Skin epidermis (tissue), 12 donors: ENCODE data around the gene PTPRN2.
A peak's percentile ranks its signal among the peaks of the same experiment; 100 is the strongest.
"Not testable (repeated sequence)": the region's sequence is repeated elsewhere in the genome, so short reads cannot be mapped to it uniquely, and the experiment has no call there.

ENCODE experiments used
- H3K27ac ChIP-seq, 21 experiments: fragments of 200-600 bp; sonication (generic) in 11 of 21; one replicate each; pipeline ENCODE4 v1.5.0; 2020; ENCODE audit warnings: mild to moderate bottlenecking in 3 of 21, inconsistent platforms in 2 of 21, moderate library complexity in 2 of 21
- H3K4me3 ChIP-seq, 7 experiments: fragments of 200-600 bp; sonication (generic) in 2 of 7; one replicate each; pipeline ENCODE4 v1.5.0; 2020; ENCODE audit warnings: inconsistent platforms in 2 of 7, mild to moderate bottlenecking in 2 of 7, moderate library complexity in 1 of 7

Gene PTPRN2

GRCh38 chr7:158322616-158323530 lies 264.8 kb downstream of the PTPRN2 start:
- H3K4me3 ChIP-seq, result no peak overlapping the region
- H3K27ac ChIP-seq, result no peak overlapping the region

- Histone ChIP-seq H3K4me3 (no peak overlapping the region), H3K27ac (no peak overlapping the region)
Observed at GRCh38 chr7:158321936-158322615, 265.5 kb downstream of the PTPRN2 start.

GRCh38 chr7:158321056-158321700 lies 266.4 kb downstream of the PTPRN2 start:
- no peak overlapping the region for H3K4me3 ChIP-seq
- no peak overlapping the region for H3K27ac ChIP-seq

- Histone ChIP-seq H3K4me3 (no peak overlapping the region), H3K27ac (no peak overlapping the region)
Observed at GRCh38 chr7:158320328-158320727, 267.3 kb downstream of the PTPRN2 start.

GRCh38 chr7:158318511-158318913 lies 269.1 kb downstream of the PTPRN2 start:
- no peak overlapping the region for H3K4me3 ChIP-seq
- no peak overlapping the region for H3K27ac ChIP-seq

- H3K4me3 ChIP-seq, result no peak overlapping the region
- peak overlapping the region in 1 of 21 experiments; percentile 60 for H3K27ac ChIP-seq
Observed at GRCh38 chr7:158317238-158318205, 270.1 kb downstream of the PTPRN2 start.

- Histone ChIP-seq H3K4me3 (no peak overlapping the region), H3K27ac (no peak overlapping the region)
Observed at GRCh38 chr7:158316466-158317031, 271.1 kb downstream of the PTPRN2 start.

GRCh38 chr7:158315881-158316280 lies 271.7 kb downstream of the PTPRN2 start:
- Histone ChIP-seq H3K4me3 (no peak overlapping the region), H3K27ac (no peak overlapping the region)

GRCh38 chr7:158315326-158315725 lies 272.3 kb downstream of the PTPRN2 start:
- no peak overlapping the region for H3K4me3 ChIP-seq
- H3K27ac ChIP-seq, result no peak overlapping the region

- no peak overlapping the region for H3K27ac ChIP-seq
- H3K4me3 ChIP-seq, result no peak overlapping the region
Observed at GRCh38 chr7:158314394-158314793, 273.2 kb downstream of the PTPRN2 start.

- no peak overlapping the region for H3K27ac ChIP-seq
- H3K4me3 ChIP-seq, result no peak overlapping the region
Observed at GRCh38 chr7:158313931-158314330, 273.7 kb downstream of the PTPRN2 start.

- no peak overlapping the region for H3K27ac ChIP-seq
- H3K4me3 ChIP-seq, result no peak overlapping the region
Observed at GRCh38 chr7:158312789-158313188, 274.8 kb downstream of the PTPRN2 start.

GRCh38 chr7:158311791-158312190 lies 275.8 kb downstream of the PTPRN2 start:
- H3K27ac ChIP-seq, result no peak overlapping the region
- H3K4me3 ChIP-seq, result no peak overlapping the region

GRCh38 chr7:158310924-158311666 lies 276.5 kb downstream of the PTPRN2 start:
- Histone ChIP-seq H3K27ac (no peak overlapping the region), H3K4me3 (no peak overlapping the region)

- no peak overlapping the region for H3K27ac ChIP-seq
- H3K4me3 ChIP-seq, result no peak overlapping the region
Observed at GRCh38 chr7:158309868-158310763, 277.5 kb downstream of the PTPRN2 start.

- Histone ChIP-seq H3K4me3 (no peak overlapping the region), H3K27ac (no peak overlapping the region)
Observed at GRCh38 chr7:158308001-158308400, 279.6 kb downstream of the PTPRN2 start.

GRCh38 chr7:158304072-158304471 lies 283.6 kb downstream of the PTPRN2 start:
- H3K27ac ChIP-seq, H3K4me3 ChIP-seq: not testable (repeated sequence)
